ENCODE measurements around the gene FEM1C.

The FEM1C gene

GRCh38 chr5:115472271-115473025 lies 72.1 kb downstream of the FEM1C start:
- TF ChIP-seq ZNF8 (CRISPR knock-in tag; IDR thresholded peaks at IDR 0.05) (no peak), POU6F1 (CRISPR knock-in tag; IDR thresholded peaks at IDR 0.05; ENCODE audit: borderline replicate concordance, low read depth) (no peak), SNAI2 (CRISPR knock-in tag; IDR thresholded peaks at IDR 0.05) (no peak), ARNTL (CRISPR knock-in tag; IDR thresholded peaks at IDR 0.05; ENCODE audit: borderline replicate concordance, low read depth) (no peak), RARB (CRISPR knock-in tag; IDR thresholded peaks at IDR 0.05) (no peak), PATZ1 (CRISPR knock-in tag; IDR thresholded peaks at IDR 0.05; ENCODE audit: borderline replicate concordance) (no peak), TCF4 (CRISPR knock-in tag; IDR thresholded peaks at IDR 0.05; ENCODE audit: borderline replicate concordance) (no peak), ESRRG (CRISPR knock-in tag; IDR thresholded peaks at IDR 0.05) (no peak), TOX (CRISPR knock-in tag; IDR thresholded peaks at IDR 0.05; ENCODE audit: borderline replicate concordance) (no peak), CSRNP3 (CRISPR knock-in tag; IDR thresholded peaks at IDR 0.05) (no peak), ZFP30 (CRISPR knock-in tag; IDR thresholded peaks at IDR 0.05) (no peak), GLIS3 (CRISPR knock-in tag; IDR thresholded peaks at IDR 0.05) (no peak), ZC3H10 (CRISPR knock-in tag; IDR thresholded peaks at IDR 0.05) (no peak)
- no peak for ATAC-seq

- no peak for ATAC-seq
- no peak for TF ChIP-seq TSHZ2 (CRISPR knock-in tag; IDR thresholded peaks at IDR 0.05)
- no peak for TF ChIP-seq TOX (CRISPR knock-in tag; IDR thresholded peaks at IDR 0.05; ENCODE audit: borderline replicate concordance)
- no peak for TF ChIP-seq OSR1 (CRISPR knock-in tag; IDR thresholded peaks at IDR 0.05)
Measured at GRCh38 chr5:115471345-115472063, 73.1 kb downstream of the FEM1C start.

- no peak for TF ChIP-seq ZFP3 (CRISPR knock-in tag; IDR thresholded peaks at IDR 0.05)
- no peak for TF ChIP-seq ARNTL (CRISPR knock-in tag; IDR thresholded peaks at IDR 0.05; ENCODE audit: borderline replicate concordance, low read depth)
- TF ChIP-seq TSHZ2 (CRISPR knock-in tag; IDR thresholded peaks at IDR 0.05) = no peak
- TF ChIP-seq BACH2 (CRISPR knock-in tag; IDR thresholded peaks at IDR 0.05; ENCODE audit: borderline replicate concordance) = no peak
- no peak for TF ChIP-seq CREB5 (CRISPR knock-in tag; IDR thresholded peaks at IDR 0.05; ENCODE audit: low read depth)
- TF ChIP-seq OSR1 (CRISPR knock-in tag; IDR thresholded peaks at IDR 0.05) = no peak
- no peak for TF ChIP-seq TOX (CRISPR knock-in tag; IDR thresholded peaks at IDR 0.05; ENCODE audit: borderline replicate concordance)
- ATAC-seq = no peak
Measured at GRCh38 chr5:115470921-115471320, 73.7 kb downstream of the FEM1C start.
